GM21423 (cell line): ENCODE measurements around the gene TNRC18.

Source experiments
- ATAC-seq: cut with Tn5 transposase; IDR thresholded peaks from one replicate; pipeline ENCODE4 v1.9.1; 2021; ENCODE audit warnings: mild to moderate bottlenecking, moderate library complexity; ENCODE audit not compliant: unreplicated experiment

The TNRC18 gene

DNA sequence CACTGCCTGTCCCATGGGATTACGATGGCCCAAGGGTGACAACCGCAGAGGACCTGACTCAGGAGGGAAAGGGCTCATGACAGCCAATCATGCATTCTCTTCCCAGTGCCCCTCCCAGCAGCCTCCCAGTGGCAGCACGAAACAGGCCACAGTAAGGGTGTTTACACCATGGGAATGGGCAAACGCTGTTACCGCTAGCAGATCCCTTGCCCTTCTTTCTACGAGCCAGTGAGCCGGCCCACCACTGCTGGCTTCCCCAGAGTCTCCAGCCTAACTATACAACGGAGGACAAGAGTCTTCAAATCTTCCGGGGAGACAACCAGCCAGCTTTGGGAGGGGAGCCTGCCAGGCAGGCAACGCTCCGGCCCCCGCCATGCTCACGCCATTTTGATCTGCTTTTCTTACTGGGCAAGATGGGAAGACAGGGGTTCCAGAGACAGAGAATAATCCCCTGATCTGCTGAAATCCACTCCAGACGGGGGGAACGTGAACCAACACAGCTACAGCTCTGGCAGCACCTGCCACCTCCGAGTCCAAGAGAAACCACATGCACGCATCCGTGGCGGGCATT lies 71.1 kb downstream of the TNRC18 start:
- no peak for ATAC-seq

DNA sequence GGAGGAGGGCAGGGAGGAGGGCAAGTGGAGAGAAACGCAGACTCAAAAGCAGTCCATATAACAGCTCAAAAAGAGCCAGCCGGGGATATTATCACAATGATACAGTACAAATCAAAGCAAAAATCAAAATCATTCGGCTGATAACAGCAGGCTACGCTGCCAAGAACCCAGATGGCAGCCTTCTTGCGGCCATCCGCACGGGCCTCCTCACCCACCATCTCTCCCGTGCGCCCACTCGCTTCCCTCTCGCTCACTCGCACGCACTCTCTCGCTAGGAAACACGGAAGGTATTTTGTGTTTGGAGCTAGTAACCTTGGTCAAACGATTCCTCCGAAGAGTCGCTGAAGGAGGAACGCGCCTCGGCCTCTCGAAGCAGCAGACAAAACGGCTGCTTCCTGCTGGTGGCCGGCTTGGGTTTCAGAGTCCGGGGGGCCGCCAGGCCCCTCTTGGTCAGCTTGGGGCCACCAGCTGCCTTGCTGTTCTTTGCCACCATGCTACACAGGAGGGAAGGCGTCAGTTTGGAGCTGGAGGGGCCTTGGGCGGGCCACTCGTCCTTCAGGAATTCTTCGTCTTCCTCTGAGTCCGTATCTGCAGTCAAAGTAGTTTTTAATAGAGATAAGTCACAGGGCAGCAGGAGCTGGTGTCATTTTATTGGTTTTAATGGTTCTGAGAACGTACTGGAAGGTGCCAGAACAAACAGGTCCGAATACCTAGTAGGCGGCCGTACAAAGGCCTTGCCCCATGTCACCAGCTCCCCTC lies 71.9 kb downstream of the TNRC18 start:
- no peak for ATAC-seq

DNA sequence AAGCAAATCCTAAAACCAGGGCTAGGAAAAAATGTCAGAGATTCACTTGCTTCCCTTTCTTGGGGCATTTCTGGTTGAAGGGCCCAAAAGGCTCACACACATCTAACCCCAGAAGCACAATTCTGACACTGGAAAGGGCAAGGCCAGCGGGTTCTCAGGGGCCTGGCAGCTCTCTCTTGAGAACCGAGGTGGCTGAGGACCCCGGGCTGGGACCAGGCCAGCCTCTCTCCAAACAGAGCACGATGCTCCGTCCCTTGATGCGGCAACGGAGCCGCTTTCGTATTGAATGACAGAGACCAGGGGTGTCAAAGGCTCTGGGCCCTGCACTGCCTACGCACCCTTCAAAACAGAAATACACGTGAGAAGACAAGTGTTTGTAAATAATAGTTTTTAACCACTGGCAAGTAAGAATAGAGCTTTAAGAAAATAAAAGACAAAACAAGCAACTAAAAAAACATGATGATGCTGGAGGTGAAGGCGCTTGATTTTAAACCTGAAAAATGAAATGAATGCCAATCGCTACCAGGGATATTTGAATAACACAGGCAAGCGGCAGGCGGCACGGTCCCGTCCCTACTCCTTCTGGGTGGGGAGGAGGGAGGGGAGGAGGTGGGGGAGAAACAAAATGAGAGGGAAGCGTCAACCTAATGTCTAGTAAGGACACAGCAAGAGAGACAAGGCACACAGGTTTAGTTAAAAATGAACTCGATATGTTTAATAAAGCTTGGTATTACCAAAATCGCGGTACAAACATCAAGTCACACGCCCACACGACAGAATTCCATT lies 72.8 kb downstream of the TNRC18 start:
- no peak for ATAC-seq

DNA sequence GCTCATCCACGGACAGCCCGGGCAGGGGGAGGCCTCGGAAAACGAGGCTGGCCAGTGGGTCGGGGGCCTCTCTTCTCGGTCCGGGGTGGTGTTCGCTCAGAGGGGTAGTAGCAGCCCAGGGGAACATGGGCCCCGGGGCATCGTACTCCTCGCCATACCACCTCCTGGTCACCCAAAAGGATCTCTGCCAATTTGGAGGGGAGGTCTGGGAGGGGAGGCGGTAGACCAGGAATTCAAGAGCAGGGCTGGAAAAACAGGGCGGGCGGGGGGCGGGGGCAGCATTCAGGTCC lies 73.5 kb downstream of the TNRC18 start:
- no peak for ATAC-seq

DNA sequence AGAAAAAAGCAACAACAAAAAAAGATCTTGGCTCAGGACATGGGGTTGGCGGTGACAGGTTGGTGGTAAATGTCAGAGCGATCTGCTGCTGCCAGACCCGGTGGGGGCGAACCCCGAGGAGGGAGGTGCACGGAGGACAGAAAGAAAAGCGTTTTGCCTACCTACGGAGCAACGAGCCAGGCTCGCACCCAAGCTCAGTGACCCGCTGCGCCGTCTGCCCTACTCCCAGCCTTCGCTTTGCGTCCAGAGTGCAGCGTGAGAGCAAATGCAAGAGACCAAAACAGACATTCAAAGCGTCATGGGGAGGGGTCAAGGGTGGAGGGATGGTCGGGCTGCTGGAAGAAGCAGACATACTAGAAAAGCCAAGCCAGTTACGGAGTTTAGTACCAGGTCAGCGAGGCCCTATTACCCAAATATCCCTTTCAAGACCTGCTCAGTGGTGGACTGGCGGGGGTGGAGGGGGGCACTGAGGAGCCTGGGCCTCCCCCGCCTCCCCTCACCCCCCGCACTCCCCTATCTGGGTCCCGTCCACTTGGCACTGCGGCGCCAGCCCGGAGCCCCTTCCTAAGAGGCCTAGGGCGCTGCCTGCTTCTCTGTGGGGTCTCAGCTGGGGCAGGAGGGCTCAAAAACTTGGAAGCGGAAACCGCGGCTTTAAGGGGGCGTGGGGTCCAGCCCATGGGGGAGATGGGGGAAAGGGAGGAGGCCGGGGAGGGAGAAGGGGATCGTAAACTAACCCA lies 74.0 kb downstream of the TNRC18 start:
- no peak for ATAC-seq

DNA sequence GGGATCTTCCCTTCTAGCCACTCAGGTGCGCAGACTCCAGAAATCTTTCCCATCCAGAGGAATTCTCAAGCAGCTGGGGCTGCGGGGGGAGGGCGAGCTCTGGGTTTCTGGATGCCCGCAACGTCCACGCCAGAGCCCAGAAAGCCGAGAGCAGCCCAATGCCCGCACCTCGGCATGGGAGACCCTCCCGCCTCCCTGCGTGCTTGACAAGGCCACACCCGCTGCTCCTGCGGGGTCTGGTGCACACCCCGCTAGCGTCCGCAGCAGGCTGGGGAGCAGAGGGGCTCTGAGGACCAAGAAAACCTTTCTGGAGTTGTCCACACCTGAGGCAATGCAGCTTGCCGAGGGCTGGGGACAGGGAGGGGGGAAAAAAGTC lies 74.6 kb downstream of the TNRC18 start:
- no peak for ATAC-seq

DNA sequence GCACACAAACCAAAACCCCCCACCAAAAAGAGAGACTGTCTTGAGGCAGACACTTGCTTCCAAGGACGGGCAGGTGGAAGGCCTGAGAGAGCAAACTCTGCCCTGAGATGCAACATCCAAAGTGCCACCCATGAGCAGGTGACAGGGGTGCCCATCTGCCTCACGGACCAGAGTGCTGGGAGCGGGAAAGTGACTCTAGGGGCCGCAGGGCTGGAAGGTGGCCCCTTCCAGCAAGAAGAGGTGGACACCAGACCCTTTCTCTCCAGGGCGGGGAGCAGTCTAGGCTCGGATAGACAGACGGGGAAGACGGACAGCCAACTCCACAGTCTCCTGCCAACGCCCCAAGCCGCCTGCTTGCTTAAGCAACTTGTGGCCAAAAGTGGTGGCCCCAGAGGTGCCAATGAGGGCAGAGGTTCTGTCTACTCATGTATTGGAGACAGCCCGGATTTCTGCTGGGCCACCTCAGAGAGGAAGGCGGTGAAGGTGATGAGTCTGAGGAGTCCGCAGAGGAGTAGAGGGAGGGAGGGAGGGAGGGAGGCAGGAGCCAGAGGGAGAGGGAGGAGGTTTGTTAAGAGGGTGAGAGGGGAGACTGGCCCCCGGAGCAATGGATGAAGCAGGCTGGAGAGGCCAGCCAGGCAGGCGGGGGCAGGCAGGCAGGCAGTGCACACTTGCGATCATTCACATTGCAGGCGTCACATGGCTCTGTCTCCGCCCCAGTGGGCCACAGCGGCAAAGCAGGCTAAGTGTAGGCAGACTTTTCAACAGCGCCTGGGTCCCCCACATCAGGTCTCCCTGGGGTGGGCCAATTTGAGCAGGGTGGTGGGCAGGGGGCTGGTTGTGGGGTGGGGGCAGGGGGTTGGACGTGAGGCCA lies 75.3 kb downstream of the TNRC18 start:
- ATAC-seq: no peak

DNA sequence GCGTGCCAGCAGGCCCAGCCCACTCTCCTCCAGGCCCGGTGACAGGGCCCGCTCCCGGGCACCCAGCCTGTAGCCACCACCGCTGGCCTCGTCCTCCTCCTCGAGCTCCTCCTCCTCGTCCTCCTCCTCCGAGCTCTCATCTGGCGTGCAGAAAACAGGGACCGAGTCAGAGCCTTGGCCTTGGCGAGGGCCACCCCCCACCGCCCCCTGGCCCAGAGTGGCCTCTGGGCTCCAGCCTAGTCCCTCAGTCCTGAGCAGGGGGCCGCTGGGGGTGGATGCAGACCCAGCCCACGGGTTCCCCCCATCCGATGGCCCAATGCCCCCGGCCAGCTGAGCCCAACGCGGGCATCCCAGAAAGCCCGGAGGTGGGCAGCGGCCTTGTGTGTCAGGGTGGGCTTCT lies 78.0 kb downstream of the TNRC18 start:
- ATAC-seq: no peak

DNA sequence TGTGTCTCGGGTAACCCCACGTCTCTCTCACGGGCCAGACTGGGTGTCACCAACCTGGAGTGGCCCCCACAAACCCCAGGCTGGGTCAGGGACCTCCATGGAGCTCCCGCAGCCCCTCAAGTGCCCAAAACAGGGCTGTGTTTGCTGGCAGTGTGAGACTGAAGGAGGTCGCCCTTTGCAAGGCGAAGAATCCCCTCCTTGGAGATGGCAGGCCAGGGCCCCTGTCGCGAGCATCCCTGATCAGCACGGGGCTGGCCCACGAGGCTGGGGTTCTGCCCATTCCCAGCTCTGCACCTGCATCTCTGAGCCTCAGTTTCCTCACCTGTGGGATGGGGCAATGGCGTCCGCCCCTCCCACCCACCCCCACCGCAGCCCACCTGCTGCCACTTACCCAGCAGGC lies 78.5 kb downstream of the TNRC18 start:
- no peak for ATAC-seq

DNA sequence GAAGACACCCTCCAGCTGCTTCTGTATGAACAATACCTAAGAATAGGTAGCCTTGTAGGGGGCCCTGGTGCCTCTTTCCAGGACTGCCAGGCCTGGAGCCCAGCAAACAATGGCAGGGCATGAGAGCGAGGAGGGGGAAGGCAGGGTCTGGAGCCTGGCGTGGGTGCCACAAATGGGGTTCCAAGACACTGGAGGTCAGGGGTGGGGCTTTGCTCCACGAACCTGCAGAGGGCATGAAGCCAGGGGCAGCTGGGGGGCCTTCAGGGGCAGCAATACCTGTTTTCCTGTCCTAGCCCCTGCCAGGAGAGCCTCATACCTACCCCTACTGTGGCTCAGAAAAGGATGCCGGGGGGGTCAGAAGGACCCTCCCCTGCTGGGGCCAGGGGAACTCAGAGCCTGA lies 79.3 kb downstream of the TNRC18 start:
- no peak for ATAC-seq

DNA sequence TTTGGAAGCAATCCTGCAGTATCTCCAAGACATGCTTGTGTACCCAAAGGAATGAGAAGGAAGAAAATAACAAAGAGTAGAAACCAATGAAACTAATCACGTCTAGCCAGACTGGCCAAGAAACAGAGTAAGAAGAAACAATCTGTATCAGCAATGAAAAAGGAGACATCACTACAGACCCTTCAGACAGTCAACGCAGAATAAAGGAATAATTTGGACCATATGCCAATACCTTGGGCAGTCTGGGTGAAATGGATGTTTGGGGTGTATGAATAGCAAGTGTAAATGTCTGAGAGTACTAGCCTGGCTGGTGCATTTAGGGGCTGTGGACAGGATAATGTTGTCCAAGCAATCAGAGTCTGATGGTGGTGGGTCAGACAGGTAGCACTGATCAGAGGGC lies 79.8 kb downstream of the TNRC18 start:
- no peak for ATAC-seq

DNA sequence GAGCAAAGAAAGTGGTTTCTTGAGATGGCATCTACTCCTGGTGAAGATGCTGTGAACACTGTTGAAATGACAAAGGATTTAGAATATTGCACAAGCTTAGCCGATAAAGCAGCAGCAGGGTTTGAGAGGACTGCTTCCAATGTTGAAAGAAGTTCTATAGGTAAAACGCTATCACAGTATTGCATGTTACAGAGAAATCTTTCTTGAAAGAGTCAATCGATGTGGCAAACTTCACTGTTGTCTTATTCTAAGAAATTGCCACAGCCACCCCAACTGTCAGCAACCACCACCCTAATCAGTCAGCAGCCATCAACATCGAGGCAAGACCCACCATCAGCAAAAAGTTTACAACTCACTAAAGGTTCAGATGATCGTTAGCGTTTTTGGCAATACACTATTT lies 81.0 kb downstream of the TNRC18 start:
- no peak for ATAC-seq

DNA sequence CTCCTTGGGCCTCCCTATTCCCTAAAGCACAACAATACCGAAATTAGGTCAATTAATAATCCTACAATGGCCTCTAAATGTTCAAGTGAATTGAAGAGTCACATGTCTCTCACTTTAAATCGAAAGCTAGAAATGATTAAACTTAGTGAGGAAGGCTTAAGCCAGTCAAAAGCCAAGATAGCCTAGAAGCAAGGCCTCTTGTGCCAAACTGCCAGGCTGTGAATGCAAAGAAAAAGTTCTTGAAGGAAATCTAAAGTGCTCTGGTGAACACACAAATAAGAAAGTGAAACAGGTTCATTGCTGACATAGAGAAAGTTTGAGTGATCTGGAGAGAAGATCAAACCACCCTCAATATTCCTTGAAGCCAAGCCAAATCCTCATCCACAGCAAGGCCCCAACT lies 83.7 kb downstream of the TNRC18 start:
- no peak for ATAC-seq

DNA sequence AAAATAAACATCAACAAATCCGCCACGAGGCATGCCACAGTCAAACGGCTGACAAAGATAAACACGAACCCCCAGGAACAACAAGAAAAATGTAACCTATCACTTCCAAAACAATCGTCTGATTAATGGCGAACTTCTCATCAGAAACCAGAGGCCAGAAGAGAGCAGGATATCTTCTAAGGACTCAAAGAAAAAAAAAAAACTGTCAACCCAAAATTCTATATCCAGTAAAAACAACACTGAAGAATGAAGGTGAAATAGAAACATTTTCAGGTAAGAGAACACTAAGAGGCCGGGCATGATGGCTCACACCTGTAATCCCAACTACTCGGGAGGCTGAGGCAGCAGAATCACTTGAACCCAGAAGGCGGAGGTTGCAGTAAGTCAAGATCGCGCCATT lies 86.6 kb downstream of the TNRC18 start:
- ATAC-seq: no peak

DNA sequence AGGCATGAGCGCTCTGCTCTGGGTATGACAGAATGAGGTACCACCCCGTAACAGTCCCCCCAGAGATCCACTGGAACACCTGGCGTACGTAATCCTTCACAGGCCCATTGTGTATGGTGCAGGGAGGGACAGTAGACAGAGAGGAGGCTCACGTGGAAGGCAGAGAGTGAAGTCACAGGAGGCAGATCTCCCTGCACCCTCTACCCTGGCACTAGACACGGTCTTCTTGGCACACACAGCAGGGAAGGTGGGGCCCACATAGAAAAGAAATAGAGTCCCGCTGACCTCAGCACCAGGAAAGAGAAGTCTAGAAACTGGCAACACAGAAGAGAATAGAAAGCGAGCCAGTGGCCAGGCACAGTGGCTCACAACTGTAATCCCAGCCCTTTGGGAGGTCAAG lies 89.0 kb downstream of the TNRC18 start:
- no peak for ATAC-seq

DNA sequence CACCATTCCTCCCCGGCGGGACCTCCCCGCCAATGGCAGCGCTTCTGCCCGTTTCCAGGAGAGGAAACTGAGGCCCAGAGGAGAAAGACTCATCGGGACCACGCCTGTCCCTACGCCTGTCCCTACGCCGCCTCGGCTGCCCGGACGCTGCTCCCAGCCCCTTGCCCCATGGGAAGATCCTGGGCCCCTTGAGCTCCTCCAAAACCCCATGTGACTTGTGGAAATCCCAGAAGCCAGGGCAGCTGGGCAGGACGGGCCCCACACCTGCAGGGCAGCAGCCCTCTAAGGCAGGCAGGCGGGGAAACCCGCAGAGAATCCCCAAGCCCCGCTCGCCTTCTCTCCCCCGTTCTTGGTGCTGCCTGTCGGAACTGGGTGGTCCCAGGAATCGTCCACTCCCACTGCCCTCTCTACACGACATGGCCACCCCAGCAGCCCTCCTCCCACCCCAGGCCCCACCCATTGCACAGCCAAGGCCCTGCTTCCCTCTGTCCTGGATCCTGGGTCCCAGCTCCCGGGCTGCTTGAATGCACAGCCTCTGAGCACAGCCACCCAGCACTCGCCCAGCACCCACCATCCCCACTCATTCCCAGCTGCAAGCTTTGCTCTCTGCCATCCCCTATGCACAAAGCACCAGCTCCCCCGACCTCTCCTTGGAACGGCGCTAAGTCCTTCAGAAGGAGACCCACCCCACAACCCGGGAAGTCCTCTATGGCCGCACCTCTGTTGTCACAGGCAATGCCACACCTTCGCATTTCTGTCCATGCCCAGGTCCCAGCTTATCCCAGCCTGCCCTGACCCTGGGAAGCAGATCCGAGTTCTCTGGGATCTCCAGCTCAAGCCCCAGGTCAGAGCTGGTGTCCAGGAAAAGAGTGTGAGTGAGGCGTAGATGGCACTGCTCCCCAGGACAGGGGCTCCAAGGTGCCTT lies 90.3 kb downstream of the TNRC18 start:
- ATAC-seq: no peak

DNA sequence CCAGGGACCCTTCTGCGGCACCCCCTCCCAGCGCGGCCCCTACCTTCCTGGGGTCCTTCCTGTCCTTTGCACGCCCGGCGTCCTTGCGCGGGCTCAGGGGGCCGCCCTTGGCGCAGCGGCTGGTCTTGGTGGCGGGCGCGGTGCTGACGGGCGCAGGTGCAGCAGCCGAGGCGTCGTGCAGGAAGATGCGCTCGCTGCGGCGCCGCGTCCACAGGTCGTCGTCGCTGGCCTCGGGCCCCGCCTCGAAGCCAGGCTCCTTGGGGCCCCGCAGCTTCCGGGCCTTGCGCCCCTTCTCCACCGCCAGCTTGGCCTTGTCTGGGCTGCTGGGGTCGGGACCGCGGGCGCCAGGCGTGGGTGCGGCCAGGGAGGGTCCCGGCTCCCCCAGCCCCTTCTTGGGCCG lies 91.1 kb downstream of the TNRC18 start:
- ATAC-seq: no peak

DNA sequence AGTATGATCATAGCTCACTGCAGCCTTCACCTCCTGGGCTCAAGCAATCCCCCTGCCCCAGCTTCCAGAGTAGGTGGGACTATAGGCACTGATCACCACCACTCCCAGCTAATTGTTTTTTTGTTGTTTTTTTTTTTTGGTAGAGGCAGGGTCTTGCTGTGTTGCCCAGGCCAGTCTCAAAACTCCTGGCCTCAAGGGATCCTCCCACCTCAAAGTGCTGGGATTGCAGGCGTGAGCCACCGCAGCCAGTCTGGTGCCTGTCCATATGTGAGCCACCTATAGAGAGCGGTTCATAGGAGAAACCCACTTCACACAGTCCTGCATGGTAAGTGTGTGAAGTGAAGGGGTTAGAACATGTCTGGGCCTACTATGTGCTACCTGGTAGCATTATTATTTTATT lies 93.3 kb downstream of the TNRC18 start:
- no peak for ATAC-seq

DNA sequence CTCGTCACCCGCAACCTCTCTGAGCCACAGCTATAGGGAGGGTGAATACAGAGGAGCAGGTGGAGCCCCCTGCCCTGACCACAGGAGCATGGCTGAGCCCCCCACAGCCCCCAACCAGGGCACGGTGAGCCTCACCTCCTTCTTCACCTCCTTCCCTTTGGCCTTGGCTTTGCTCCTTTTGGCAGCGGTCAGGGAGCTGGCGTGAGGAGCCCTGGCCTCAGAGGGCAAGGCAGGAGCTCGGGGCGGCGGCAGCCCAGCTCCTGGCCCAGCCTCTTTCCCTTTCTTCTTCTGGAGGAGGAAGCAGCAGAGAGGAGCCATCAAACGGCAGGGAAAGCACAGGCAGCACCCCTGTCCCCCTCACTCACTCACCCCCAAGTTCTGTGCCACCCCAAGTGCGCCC lies 98.7 kb downstream of the TNRC18 start:
- no peak for ATAC-seq
